HG02885 (cell line): ENCODE measurements around the gene ADGRA3.

ENCODE experiments used
- ATAC-seq: cut with Tn5 transposase; IDR thresholded peaks from one replicate; pipeline ENCODE4 v1.9.1; 2021; ENCODE audit warnings: mild to moderate bottlenecking; ENCODE audit not compliant: unreplicated experiment, poor library complexity

ADGRA3 gene

DNA sequence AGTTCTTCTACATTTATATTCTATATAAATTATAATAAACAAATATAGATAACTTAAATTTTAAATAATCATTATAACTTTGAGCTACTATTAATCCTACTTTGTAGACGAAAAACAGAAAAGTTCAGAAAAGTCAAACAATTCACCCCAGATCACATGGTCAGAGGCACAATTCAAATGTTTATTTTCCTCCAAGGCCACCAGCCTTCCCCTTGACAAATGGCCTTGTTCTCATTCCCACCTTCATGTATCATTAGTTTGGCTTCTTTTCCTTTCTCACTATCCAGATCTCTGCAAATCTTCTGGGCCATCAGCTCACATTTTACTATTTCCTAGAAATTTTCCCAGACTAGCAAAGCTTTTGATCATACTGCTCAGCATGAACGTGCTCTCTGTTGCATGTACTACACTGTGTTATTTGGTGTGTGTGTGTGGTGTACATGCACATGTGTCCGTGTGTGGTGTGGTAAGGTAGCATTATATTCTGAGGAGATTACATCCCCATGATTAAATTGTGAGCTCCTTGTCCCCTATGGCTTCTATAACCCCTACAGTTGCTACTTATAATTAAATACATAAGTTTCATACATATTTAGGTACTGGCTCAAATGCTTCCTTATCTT, 61.5 kb downstream of the ADGRA3 start:
- ATAC-seq: no peak

DNA sequence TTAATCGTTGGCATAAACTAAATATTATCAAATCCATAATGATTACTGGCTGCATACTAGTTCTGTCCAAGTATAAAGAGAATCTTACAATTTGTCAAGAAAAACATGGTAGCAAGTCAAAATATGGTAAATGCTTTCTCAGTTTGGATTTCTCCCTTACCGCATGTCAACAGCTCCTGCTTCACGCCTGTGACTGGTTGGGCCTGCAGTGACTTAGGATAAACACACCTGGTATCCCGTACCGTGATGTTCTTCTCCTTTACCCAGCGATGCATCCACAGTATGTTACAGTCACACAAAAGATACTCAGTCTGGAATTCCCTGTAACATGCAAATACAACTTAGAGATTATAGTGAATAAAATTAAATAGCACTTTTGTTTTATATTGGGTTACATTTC, 71.1 kb downstream of the ADGRA3 start:
- no peak for ATAC-seq

DNA sequence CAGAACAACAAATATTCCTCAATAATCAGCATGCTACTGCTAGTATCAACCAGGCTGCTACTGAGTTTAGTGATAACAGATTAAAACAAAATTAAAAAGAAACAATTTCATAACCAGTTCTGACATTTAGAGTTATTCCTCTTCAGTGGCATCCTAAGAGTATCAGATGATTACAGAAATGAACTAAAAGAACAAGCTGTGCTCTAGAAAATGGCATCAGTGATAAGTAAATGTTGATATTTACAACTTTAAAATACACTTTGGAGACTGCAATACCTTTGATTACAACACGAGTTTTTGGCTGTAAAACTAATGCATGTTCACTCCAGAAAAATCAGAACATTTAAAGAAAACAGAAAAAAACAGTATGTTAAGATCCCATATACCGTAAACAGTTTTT, 72.9 kb downstream of the ADGRA3 start:
- ATAC-seq: no peak

DNA sequence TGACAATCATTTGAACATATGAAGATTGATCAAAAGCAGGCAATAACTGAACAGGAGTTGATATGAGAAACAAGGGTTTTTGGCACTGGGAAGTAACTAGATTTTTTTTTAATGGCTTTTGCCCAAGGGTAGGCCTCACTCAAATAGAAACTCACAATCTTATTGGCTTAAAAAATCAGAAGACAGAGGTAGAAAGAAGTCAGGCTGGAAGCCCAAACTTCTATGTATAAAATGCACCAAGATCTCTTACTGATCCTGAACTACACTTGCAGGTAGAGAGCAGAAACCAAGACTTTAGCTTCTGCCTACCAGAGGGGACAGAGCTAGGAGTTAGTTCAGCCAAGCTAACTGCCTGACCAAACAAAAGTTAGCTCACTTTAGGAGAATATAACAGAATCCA, 74.9 kb downstream of the ADGRA3 start:
- ATAC-seq: no peak

DNA sequence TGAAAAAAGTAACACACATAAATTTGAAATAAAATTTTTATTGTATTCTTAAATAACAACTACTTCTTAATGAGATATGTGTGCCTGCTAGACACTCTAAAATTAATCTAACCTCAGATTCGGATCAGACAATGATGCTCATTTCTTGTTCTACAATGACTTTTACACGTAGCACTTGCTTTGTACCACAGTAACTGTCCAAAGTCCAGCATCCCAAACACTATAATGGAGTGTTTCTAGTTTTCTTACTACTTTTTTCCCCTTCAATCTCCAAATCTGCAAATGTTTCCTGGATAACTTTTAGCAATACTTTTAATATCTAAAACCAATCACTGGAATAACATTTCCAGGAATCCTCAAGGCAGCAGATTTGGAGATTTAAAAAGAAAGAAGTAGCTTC, 75.9 kb downstream of the ADGRA3 start:
- ATAC-seq: no peak

DNA sequence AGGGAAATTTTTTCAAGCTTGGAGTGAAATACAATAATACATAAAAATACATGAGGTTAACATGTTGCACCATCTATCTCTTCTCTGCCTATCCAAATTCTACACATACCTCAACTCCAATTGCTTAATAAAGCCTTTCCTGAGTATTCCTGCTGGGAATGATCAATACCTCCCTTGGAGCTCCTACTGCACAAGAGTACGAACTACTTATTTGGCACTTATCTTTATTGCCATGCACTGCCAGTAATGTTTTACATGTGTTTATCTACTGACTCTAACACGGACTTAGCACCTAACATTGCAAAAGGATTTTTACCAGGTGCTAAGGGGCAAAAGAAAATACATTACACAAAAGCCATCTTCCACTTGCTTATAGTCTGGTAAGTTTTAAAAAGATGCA, 80.2 kb downstream of the ADGRA3 start:
- ATAC-seq: no peak

DNA sequence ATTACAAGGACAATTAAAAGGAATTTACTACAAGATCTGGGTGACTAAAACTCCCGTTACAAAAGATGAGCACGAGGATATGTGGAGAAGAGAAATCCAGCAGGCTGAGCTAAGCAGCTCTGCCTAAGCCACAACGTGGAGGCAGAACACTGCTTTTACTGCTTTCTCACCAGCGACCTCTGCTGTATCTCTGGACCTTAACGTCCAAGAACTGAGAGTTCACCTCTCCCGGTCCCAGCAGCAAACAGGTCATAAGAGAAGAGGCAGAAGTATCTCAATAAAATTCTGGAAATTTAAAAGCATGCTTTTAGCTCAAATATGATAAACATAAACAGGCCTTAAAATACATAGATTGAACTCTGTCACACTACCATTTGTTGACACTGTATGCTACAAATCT, 81.0 kb downstream of the ADGRA3 start:
- ATAC-seq: no peak

DNA sequence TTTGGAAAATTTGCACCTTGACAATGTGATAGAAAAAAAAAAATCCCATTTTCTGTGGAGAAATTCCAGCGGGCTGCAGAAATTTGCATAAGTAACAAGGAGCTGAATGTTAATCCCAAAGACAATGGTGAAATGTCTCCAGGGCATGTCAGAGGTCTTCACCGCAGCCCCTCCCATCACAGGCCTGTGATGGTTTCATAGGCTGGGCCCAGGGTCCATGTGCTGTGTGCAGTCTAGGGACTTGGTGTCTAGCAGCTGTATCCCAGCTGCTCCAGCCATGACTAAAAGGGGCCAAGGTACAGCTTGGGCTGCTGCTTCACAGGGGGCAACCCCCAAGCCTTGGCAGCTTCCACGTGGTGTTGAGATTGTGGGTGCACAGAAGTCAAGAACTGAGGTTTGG, 85.2 kb downstream of the ADGRA3 start:
- ATAC-seq: no peak

DNA sequence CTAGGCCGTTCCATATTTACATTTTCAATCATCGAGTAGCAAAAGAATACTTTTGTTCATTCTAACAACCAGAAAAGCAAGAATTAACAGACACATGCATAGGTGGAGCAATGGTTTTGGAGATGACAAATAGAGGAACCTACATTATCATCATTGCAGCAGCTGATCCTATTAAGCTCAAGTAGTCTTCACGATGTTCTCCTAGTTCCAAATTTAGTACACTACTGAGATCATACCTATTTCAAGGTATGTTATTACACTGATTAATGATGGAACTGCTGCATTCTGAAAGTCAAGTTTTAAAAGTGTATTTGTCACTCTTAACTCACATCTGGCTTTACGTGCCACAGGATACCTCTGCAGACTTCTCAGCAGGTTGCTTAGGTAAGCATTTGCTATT, 87.4 kb downstream of the ADGRA3 start:
- ATAC-seq: no peak

DNA sequence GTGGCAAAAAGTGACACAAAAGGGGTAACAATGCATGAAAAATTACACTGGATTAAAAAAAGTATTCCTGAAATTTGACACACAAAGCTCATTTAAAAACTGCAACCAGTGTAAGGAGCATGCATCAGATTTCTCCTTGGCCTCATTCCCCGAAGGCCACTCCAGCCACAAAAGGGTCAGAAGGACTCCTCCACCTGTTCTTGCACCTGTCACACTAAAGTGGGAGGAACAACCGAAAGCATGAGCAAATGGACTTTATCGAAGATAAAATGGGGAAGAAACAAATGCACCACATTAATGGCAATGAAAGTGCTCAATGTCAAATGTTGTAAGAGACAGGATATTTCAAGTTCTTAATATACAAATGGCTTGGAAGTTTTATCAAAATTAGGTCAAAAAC, 88.2 kb downstream of the ADGRA3 start:
- ATAC-seq: no peak

DNA sequence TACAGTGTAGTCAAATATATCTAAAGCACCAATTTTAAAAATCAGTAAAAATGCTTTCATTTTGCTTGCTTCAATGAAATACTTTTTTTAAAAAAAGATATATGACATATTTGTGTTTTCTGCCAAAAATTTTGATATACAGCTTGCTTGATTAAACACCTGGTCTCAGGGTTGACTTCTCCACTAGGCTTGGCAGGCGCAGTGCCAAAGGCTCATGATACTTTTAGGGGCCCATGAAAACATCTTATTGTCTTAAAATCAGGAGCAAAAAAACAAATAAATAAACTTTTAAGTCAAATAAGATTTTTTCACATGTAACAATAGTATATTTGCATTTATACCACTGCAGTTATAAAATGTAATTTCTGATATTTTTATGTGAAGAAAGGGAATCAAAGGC, 95.6 kb downstream of the ADGRA3 start:
- no peak for ATAC-seq

DNA sequence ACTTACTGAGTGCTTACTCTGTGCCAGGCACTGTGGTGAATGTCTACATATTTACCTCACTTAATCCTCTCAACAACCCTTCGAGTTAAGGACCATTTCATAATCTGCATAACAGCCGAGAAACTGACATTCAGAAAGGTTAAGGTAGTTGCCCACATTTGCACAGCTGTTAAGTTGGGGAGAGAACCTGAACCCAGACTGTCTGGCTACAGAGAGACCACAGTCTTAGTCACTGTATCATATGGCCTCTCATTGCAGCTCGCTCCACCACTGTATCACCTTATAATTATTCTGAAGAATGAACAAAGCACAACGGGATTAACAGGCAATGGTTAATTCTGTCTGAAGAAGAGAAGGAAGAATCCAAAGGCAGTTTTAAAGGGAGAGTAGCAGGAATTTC, 98.5 kb downstream of the ADGRA3 start:
- no peak for ATAC-seq

DNA sequence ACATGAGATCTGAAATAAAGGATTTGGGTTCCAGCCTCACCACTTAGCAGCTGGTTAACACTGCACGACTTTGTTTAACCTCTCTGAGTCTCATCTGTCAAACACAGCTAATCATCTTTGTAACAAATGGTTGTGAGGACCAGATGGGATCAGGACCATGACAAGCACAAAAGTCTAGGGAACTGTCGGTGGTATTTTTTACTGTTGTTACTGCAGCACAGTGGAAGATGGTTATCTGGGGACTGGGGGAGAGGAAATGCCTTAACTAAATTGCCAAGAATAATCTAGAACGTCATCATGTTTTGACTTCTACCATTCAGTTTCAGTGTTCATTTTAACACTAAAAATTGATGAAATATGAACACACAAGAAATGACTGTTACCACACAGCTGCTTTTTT, 99.5 kb downstream of the ADGRA3 start:
- ATAC-seq: no peak

DNA sequence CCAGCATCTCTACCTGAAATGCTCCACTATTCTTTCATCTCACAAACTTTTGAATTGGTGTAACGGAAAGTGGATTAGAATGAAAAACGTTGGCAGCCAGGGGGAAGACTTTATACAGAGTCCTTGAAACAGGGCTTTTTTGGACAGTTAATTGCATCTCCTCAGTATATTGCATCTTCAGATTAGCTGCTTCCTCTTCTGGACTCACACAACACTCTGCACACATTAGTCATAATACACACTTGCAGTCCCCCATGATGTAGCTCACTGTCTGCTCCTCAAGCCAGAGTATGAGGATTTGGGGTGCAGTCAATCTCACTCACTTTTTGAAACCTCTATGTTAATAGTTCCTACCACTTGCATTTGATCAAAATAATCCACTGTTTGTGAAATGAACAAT, 101.0 kb downstream of the ADGRA3 start:
- no peak for ATAC-seq

DNA sequence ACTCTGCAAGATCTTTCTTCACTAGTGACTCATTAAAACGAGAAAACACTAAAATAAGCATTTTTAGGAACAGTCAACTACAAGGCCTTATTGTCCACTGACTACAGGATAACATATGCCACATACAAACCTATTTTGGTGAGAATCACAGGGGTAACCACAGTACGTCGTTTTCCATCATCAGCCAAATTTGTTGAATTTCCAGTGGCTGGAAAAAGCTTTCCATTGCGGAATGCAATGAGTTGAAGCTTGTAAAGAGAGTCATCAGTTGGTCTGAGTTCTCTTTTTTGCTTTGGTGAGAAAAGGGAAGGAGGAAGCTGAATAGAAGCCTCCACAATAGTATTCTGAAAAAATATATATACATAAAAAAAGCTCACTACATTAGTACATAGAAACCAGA, 102.4 kb downstream of the ADGRA3 start:
- no peak for ATAC-seq

DNA sequence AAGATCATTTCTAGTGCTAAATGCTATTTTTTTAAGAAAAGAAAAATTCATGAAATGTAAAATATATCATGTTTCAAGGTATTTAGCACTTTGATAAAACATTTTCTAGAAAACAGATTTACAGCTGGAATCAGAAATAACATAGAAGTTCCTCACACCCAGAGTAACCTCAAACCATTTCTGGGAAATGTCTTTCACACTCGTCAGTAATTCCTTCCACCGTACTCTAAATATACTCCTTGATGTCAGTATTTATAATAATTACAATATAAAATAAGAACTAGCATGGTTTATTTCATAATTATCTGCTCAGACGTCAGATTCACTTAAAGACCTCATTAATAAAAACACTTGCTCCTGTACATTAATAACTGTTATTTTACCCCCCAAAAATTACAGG, 103.9 kb downstream of the ADGRA3 start:
- ATAC-seq: no peak

DNA sequence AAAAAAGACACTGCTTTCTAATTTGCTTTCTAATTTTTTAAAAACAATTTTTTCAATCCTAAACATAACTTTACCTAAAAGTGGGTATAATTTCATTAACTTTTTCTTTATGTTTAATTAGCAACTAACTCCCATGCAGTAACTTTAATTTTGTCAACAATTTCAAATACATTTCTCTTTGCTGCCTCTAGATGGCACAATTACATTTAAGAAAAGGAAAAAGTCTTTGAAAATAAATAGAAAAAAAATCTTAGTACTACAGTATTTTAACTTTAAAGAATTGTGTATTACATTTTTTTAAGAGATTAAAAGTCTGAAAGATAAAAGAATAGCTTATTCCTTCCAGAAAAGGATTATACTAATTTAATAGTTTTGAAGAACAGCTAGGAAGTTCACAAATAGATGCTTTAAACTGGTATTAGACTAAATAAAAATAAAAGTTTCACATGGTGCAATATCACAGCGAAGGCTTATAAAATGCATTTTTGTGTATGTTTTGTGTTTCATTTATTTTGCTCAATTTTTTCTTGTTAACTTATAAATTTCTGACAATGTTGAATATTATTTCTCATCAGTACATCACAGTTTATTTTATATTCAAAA, 105.1 kb downstream of the ADGRA3 start:
- no peak for ATAC-seq

DNA sequence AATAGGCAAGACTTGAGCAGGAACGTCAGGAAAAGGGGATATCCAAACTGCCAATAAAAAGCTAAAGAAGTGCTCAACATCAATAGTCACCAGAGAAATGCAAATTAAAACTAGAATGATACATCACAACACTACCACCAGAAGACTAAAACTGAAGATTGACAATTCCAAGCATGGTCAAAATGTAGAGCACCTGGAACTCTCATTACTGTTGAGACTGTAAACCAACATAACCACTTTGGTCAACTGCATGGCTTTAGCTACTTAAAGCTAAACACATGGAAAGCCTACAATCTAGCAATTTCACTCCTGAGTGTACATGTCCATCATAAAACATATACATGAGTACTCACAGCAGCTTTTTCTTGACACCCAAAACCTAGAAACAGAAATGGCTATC, 107.4 kb downstream of the ADGRA3 start:
- ATAC-seq: no peak

DNA sequence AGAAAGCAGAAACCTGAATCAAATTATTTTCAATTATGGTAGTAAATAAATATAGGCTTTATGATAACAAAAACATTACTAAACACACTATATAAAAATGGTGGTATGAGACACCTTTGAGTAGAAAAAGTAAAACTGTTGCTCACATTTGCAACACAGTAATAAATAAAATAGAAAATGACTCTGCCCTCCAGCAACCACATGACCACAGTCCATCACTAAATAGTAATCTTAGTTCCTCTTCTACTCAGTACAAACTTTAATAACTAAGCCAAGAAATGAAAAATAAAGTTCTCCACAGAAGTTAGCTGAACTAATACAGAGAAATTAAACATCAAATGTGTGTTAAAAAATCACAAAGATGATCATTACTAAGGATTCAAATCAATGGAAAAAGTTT, 108.5 kb downstream of the ADGRA3 start:
- no peak for ATAC-seq

DNA sequence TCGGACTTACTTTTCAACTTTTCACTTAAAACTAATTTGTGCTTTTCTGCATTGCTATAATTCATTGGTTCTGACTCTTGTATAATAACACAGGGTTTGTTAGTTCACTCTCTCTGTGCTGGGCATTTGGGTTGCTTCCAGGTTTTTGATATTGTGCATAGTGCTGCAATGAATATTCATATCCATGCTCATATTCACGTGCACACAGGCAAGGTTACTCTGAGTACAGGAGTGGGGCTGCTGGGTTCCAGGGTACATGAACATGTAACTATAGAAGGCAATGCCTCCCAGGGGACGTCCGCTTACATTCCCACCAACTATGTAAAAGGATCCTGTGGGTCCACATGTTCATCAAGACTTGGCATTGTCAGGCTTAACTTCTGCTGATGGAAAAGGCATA, 117.2 kb downstream of the ADGRA3 start:
- ATAC-seq: no peak

DNA sequence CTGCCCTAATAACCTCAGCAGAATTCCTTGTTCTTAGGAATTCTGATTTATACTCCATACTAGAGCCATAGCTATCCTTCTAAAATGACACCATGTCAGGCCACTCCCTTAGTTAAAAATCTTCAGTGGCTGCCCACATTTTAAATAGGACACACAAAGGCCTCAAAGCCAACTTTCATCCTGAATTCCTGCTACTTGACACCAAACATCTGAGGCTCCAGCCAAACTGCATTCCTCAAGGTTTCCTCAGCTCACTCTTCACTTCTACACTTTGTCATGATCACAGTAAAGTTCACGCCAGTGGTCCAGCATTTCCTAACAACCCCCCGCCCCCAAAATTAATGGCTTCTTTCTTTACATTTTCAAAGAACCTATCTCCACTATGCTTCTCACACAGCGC, 124.3 kb downstream of the ADGRA3 start:
- no peak for ATAC-seq

DNA sequence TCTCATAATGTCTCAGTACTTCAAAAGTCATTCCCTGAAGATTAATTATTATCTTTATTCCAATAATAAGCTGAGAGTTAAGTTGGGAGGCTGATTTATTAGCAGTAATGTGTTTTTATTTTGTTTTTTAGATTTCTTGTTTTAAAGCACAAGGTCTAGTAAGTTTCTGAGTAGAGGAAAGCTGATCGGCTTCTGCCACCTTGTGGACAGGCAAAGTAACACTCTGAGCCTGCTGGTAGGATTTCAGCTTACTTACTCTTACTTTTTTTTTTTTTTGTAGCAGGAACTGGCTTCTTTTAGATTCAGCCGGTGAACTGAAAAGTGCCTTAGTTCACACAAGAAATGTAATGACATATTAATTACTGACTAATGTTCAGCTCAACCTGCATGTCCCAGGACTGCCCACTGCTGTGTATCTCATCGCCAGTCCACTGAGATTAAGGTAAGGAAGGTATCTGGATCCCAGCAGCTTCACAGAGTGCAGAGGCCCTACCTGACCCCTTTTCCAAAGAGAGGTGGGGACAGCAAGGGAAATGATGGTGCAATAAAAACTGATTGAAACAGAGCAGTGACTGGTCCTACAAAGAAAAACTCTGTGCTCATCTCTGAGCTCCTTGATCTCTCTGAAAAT, 126.5 kb downstream of the ADGRA3 start:
- ATAC-seq: peak; percentile 88
